GM21619 (cell line): ENCODE results near the gene FLYWCH1.
A peak's percentile ranks its signal among the peaks of the same experiment; 100 is the strongest.

ENCODE experiments used
- ATAC-seq: cut with Tn5 transposase; IDR thresholded peaks from one replicate; pipeline ENCODE4 v1.9.1; 2021; ENCODE audit not compliant: unreplicated experiment

The FLYWCH1 gene

DNA sequence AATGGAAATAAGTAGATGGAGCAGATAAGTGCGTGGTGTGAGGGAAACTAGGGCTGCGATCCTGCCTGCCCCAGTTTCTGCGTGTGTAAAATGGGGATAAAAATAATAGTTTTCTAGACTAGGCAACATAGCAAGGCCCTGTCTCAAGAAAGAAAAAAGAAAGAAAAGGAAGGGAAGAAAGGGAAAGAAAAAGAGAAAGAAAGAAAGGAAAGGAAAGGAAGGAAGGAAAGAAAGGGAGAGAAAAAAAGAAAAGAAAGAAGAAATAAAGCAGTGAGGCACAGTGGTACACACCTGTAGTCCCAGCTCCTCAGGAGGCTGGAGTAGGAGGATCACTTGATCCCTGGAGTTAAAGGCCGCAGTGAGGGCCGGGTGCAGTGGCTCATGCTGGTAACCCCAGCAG, 70.7 kb downstream of the FLYWCH1 start:
- no peak for ATAC-seq

DNA sequence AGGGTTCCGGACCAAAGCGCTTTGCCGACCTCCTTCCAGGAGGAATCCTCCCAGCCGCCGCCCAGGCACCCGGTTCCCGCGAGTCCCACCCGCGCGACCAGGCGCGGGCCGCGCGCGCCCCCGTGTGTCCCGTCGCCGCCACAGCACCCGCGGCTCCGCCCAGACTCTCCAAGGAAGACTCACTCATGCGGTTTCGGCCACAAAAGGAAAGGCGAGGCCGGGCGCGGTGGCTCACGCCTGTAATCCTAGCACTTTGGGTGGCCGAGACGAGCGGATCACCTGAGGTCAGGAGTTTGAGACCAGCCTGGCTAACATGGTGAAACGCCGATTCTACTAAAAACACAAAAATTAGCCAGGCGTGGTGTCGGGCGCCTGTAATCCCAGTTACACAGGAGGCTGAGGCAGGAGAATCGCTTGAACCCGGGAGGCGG, 72.0 kb downstream of the FLYWCH1 start:
- ATAC-seq: peak; percentile 36

DNA sequence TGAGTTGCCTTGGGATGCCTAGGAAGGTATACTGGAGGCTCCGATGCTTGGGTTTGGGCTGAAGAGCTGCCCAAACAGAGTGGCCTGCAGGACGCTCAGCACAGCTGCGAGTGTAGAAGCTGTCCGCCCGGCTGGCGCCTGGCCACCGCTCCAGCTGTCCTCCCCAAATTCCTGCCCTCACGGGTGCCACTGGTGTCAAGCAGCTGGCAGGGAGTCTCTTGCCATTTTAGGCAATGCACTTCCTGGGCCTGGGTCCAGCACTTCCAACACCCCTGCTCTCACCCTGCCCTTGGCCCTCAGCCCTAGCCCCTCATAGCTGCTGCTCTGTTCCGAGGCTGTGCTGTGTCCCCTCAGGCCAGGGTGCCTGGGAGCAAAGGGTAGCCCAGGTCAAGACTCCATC, 73.7 kb downstream of the FLYWCH1 start:
- no peak for ATAC-seq

DNA sequence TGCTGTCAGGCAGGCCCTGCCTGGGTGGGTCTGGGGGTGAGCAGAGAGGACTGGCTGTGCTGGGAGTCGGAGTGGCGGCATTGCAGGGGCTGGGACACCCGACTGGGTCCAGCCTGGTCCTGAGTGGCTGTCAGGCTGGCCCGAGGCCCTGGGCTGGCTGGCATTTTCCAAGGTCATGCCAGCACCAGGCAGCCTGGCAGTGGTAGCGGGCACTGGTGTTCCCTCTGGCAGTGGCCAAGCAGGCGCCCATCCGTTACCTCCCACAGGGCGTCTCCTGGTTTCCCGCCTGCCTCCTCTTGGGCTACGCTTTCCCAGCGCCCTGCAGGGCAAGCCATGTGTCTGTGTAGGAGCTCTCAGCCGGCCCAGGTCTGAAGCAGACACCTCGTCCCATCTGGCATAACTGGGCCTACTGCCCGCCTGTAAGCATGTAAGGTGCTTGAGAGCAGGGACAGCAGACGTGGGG, 74.2 kb downstream of the FLYWCH1 start:
- no peak for ATAC-seq

DNA sequence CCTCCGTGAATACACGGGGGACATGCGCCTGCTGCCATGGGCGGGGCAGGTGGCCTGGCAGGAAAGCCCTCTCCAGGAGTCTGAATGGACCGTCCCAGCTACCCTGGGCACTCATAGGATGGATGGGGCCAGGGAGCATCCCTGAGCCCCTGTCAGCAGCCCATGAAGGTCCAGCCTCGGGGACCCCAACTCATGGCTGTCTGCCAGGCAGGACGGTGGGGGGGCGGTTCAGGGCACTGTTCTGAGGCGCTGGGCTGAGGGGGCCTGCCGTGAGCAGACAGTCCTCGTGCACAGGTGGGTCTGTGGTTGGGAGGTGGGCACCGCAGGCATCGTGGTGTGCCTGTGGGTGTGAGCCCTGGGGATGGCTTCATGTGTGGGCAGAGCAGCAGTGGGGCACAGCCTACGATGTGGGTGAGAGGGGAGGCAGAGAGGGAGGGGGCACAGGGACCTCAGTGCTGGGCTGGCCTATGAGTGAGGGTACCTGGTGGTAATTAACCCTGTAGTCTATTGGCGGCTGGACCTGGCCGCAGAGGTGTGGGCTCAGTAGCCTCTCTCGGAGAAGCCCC, 75.0 kb downstream of the FLYWCH1 start:
- no peak for ATAC-seq

DNA sequence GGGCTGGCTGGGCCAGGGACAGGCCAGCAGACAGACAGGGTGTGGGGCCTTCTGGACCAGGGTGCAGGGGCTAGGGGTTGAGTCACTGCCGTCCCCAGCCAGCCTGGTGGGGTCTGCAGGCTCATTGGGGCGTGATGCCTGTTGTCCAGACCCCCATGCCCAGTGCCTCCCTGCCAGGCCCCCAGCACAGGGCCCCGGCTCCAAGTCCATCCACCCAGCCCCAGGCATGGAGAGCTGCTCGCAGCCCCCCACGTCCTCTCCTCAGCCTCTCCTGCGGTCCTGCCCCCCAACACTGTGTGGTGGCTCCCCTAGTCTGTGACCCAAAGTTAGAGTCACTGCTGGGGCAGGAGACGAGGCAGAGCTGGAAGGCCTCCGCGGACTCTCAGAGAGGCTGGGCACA, 75.6 kb downstream of the FLYWCH1 start:
- no peak for ATAC-seq

DNA sequence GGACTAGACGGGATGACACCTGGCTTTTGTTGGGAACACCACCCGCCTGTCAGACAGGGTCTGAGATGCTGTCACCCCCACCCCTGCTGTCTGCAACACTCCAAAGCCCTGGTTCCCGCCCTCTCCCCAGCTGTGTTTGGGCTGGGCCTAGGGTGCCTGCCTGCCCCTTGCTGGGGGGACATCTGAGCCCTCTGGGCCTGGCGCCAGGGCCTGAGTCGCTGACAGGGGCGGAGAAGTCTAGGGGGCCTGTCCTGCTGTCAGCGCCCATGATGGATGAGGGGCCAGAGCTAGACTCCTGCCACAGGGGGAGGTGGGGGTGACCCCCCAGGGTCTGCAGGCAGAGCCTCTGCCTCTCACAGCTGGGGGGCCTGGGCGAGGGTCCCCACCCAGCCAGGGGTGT, 76.1 kb downstream of the FLYWCH1 start:
- no peak for ATAC-seq

DNA sequence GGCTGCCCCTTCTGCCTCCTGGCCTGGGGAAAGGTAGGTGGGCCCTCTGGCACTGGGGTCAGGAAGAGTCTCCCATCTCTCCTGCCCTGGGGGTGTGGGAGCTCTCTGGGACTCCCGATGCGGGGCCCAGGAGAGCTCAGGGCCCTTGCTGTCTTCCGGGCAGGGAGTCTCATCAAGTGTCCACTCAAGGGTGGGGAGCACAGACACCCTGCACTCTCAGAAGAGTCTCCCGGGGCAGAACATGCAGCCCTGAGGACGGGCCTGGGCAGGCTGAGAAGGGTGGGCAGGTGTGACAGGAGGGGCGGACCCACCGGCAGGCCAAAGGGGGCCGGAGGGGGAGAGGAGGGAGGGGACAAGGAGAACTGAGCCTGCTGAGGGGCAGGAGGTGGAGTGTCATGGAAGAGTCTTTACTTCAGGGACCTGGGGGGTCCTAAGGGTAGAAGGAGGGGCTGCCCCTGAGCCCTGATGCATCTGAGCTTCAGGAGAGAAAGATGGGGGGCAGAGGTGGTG, 76.9 kb downstream of the FLYWCH1 start:
- ATAC-seq: no peak

DNA sequence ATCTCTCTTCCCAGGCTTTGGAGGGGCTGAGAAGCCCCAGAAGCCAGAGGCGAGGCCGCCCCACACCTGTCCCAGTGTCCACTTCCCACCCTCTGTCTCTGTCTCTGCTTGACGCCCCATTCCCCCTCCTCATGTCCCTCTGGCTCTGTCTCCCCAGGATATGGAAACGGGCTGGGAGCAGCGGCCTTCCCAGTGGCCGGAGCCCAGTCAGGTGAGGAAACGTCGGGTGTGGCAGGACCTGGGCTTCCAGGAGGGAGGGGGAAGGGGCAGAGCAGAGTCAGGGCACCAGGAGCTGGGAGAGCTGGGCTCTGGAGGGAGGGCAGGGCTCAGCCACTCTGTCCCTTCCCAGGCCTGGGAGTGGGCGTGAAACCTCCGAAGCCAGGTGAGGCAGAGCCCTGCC, 79.2 kb downstream of the FLYWCH1 start:
- ATAC-seq: no peak

DNA sequence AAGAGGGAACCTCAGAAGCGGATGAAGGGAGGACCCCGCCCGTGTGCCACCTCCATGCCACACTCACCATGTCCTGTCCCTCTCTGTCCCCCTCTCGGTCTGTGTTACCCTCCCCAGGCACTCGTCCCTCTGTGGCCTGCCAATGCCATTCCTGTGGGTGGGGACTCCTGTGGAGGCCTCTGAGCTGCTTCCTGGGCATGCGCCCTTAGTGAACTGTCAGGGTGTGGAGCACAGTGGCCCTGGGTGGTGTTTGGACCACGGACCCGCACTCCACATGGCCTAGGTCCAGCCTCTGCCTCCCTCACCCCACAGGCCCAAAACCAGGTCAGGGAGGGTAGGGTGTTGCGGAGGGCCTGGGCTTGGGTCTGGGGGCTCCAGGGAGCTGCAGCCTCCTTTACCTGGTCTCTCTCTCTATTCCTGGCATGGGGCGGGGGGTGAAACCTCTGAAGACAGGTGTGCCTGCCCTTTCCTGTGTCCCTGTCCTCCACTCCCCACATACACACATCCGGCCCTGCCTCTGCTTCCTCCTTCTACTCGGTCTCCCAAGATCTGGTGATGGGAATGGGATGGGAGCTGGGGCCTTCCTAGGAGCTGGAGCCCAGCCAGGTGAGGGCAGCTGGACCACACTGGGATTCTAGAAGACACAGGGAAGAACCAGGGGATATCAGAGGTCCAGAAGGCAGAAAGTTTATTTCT, 80.0 kb downstream of the FLYWCH1 start:
- no peak for ATAC-seq

DNA sequence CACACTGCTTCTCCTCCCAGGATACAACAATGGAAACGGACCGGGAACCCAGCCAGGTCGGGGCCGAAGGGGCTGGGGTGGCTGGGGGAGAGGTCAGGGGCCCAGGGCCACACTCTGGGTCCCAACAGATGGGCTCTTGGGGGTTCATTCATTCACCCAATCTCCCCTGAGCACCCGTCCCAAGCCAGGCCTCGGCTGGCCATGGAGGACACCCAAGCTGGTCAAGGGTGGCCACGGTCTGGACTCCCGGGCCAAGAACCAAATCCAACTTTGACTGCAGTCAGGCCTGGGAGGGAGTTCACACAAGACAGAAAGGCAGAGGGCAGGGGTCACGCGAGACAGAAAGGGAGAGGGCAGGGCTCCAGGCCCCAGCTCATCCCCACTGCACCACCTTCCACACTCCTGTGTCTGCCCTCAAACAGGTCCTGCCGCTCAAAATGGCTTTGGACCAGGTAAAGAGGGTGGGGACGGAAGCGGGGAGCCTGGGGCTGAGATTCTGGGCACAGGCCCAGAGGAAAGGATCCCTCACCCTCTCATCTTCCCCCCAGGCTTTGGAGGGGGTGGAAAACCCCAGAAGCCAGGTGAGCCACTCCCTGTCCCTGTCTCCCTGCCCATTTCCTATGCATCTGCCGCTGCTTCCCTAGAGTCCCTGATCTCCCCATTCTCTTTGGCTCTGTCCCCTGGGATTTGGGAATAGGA, 80.8 kb downstream of the FLYWCH1 start:
- no peak for ATAC-seq

DNA sequence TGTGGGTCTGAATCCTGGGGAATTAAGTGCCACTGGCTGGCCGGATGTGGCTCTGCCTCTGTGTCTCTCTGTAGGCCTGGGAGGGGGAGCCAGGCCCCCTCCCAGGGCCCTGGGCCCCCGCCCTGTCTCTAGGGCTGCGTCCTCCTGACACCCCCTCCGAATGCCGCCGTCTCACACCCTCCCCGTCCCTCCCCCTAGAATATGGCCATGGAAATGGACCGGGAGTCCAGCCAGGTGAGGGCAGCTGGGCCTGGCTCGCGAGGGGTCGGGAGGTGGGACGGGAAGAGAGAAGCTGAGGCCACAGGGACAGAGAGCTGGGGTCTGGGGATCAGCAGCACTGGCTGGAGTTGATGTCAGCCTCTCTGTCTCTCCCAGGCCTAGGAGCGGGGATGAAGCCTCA, 84.6 kb downstream of the FLYWCH1 start:
- ATAC-seq: no peak

DNA sequence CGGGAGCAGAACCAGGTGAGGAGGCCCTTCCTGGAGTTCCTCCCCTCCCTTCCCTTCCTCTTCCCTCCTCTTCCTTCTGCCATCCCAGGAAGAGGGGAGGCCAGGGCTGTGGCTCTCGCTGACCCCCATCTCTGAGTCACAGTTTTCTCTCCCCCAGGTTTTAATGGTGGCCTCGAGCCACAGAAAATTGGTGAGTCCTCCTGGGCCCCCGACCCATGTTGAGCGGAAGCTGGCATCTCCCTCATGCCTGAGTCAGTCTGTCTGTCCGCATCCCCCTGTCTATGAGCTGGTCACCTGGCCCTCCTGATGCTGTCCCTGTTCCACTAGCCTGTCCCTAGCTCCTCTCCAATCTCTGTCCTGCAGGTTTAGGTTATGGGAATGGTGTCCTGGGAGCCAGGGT, 88.2 kb downstream of the FLYWCH1 start:
- no peak for ATAC-seq

DNA sequence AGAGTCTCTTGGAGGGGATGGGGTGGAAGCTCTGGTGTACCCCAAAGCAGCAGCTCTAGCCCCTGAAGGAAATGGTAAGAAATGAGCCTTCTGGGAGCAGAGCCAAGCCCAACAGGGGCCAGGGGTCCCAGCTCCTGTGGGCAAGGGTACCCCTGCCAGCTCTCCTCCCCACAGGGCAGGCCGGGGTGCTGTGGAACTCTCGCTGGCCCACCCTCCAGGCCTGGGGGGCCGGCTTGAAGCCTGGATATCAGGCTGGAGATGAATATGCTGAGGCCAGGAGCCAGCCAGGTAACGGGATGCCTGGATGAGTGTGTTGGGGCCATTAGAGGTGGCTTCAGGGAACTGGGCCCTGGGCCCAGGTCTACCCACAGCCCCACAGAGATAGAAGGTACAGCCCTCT, 88.8 kb downstream of the FLYWCH1 start:
- no peak for ATAC-seq
